K562 (cell line): ENCODE measurements around the gene PTGES3. TPM values are rescaled to one million over a fixed set of nuclear protein-coding genes. Genes with fewer than 3 reads are reported as not detected.

Source experiments
- ATAC-seq: fragments of 200-7000 bp; cut with Tn5 transposase; 3 replicates; pipeline ENCODE4 v1.9.1; 2020; ENCODE audit warnings: moderate library complexity
- BruUV-seq: library from RNA; stranded (reverse); fragments of 400-500 nt; replicated peaks from 2 replicates; lab custom pipeline; 2021; lab: Mats Ljungman, UMichigan
- CTCF ChIA-PET: fragments of 300-600 bp; formaldehyde crosslinking; extraction: SDS; loops from one replicate; lab custom pipeline; 2021; ENCODE audit warnings: low intra/inter-chr PET ratio; lab: Yijun Ruan, JAX
- POLR2A ChIA-PET: fragments of 300-600, 350-650 bp; sonication (Branson Sonifier 250); formaldehyde crosslinking; extraction: SDS; loops from one replicate; lab custom pipeline; 2021; ENCODE audit warnings: antibody characterized with exemption, inconsistent platforms; lab: Yijun Ruan, JAX
- DNase-seq, 4 experiments: peaks; one replicate each; pipeline versions ENCODE4 v3.0.0 to v3.0.0-alpha.2; 2011 to 2018; ENCODE audit warnings: low spot score in 3 of 4, mixed read lengths in 3 of 4; ENCODE audit errors: extremely low read depth in 1 of 4
- FAIRE-seq: peaks from 2 replicates; lab custom pipeline; 2011; peaks lifted over from hg19 to GRCh38; lab: Jason Lieb, UNC
- H2AFZ ChIP-seq: 2 replicates; pipeline ENCODE4 v1.6.0; 2011; ENCODE audit warnings: low read depth, low read length, control low read depth, inconsistent platforms
- H3K27ac ChIP-seq: fragments of 200-600 bp; 3 replicates; pipeline ENCODE4 v1.8.0; 2011; ENCODE audit warnings: low read depth, mild to moderate bottlenecking, control low read depth, inconsistent platforms, low read length, moderate library complexity, mixed read lengths; ENCODE audit errors: extremely low read depth
- H3K27me3 ChIP-seq, 2 experiments: fragments of 300-600 bp in 1 of 2; 2 replicates in 1 of 2; 3 replicates in 1 of 2; pipeline versions ENCODE4 v1.6.0 to v1.8.0; 2011; ENCODE audit warnings: inconsistent platforms in 2 of 2, low read length in 2 of 2, mild to moderate bottlenecking in 1 of 2, mixed read lengths in 1 of 2, moderate library complexity in 1 of 2; ENCODE audit not compliant: control insufficient read depth in 2 of 2, insufficient read depth in 2 of 2
- H3K36me3 ChIP-seq: fragments of 300-600 bp; 3 replicates; pipeline ENCODE4 v1.8.0; 2011; ENCODE audit warnings: mild to moderate bottlenecking, low read length, inconsistent platforms; ENCODE audit not compliant: control insufficient read depth, insufficient read depth
- H3K4me1 ChIP-seq, 2 experiments: fragments of 200-600 bp in 1 of 2; replicated peaks in 1 of 2; 2 replicates in 1 of 2; 3 replicates in 1 of 2; pipeline versions ENCODE4 v1.5.1 to v1.8.0; 2011; ENCODE audit warnings: inconsistent platforms in 2 of 2, low read length in 2 of 2, mild to moderate bottlenecking in 1 of 2, mixed read lengths in 1 of 2, moderate library complexity in 1 of 2; ENCODE audit not compliant: control insufficient read depth in 2 of 2, insufficient read depth in 2 of 2
- H3K4me2 ChIP-seq: 2 replicates; pipeline ENCODE4 v1.6.1; 2011; ENCODE audit warnings: low read length, control low read depth, inconsistent platforms, mixed read lengths; ENCODE audit not compliant: insufficient read depth
- H3K4me3 ChIP-seq: fragments of 200-600 bp; sonication (generic), shearing (Covaris generic); 2 replicates; pipeline ENCODE4 v1.5.1; 2016; ENCODE audit warnings: control low read depth, inconsistent platforms
- H3K79me2 ChIP-seq: fragments of 200-600 bp; 3 replicates; pipeline ENCODE4 v1.8.0; 2011; ENCODE audit warnings: low read length, inconsistent platforms; ENCODE audit not compliant: control insufficient read depth, insufficient read depth
- H3K9ac ChIP-seq, 2 experiments: 2 replicates each; pipeline versions ENCODE4 v1.6.0 to v1.6.1; 2011; ENCODE audit warnings: low read depth in 2 of 2, low read length in 2 of 2, control low read depth in 1 of 2, inconsistent platforms in 1 of 2, mild to moderate bottlenecking in 1 of 2, mixed read lengths in 1 of 2; ENCODE audit not compliant: insufficient read depth in 1 of 2
- H3K9me1 ChIP-seq: one replicate; pipeline ENCODE4 v1.6.0; 2011; ENCODE audit warnings: inconsistent platforms, mild to moderate bottlenecking, low read length, moderate library complexity; ENCODE audit not compliant: control insufficient read depth, insufficient read depth
- H3K9me3 ChIP-seq: replicated peaks from 2 replicates; pipeline ENCODE4 v1.5.1; 2011; ENCODE audit warnings: low read depth, low read length, inconsistent platforms; ENCODE audit not compliant: control insufficient read depth, insufficient read depth
- H4K20me1 ChIP-seq: replicated peaks from 2 replicates; pipeline ENCODE4 v1.6.1; 2011; ENCODE audit warnings: low read length, inconsistent platforms, mixed read lengths; ENCODE audit not compliant: control insufficient read depth, insufficient read depth
- ARID4B ChIP-seq: sonication (generic); formaldehyde crosslinking; IDR thresholded peaks from 2 replicates; pipeline ENCODE4 v1.8.0; 2022; ENCODE audit warnings: mild to moderate bottlenecking, missing genetic modification reagents
- CBX1 ChIP-seq: sonication (generic); IDR thresholded peaks from 2 replicates; pipeline ENCODE4 v1.6.1; 2016; ENCODE audit warnings: antibody characterized with exemption, low read depth, mild to moderate bottlenecking
- CTBP1 ChIP-seq: fragments of 450-650 bp; IDR thresholded peaks from 2 replicates; pipeline ENCODE4 v1.6.1; 2016; ENCODE audit warnings: borderline replicate concordance
- ELF1 ChIP-seq: fragments of 200-800 bp; sonication (Bioruptor generic); IDR thresholded peaks from 2 replicates; pipeline ENCODE4 v1.6.1; 2016; ENCODE audit warnings: missing genetic modification characterization, missing compliant biosample characterization
- EP300 ChIP-seq: IDR thresholded peaks from 2 replicates; pipeline ENCODE4 v1.6.1; 2012; ENCODE audit warnings: low read length, improper control_type of control experiment
- FIP1L1 ChIP-seq: fragments of 200-400 bp; formaldehyde crosslinking; IDR thresholded peaks from 2 replicates; pipeline ENCODE4 v1.6.1; 2018; ENCODE audit warnings: mild to moderate bottlenecking, low read depth, low read length; ENCODE audit not compliant: poor library complexity, severe bottlenecking
- FOXM1 ChIP-seq, 2 experiments: fragments of 450-650 bp in 1 of 2; sonication (generic) in 1 of 2; formaldehyde crosslinking in 1 of 2; IDR thresholded peaks; 2 replicates each; pipeline versions ENCODE4 v1.6.1 to v1.9.0; 2017 to 2022; ENCODE audit warnings: low read depth in 2 of 2, mild to moderate bottlenecking in 2 of 2, missing genetic modification reagents in 1 of 2, moderate library complexity in 1 of 2
- MAFK ChIP-seq: IDR thresholded peaks from 2 replicates; pipeline ENCODE4 v1.6.1; 2011; ENCODE audit warnings: low read length, improper control_type of control experiment
- NFIX ChIP-seq: fragments of 250-450 bp; sonication (Bioruptor Pico); IDR thresholded peaks from 2 replicates; pipeline ENCODE4 v1.4.0; 2020; ENCODE audit warnings: low read depth, mild to moderate bottlenecking, moderate library complexity
- NFYB ChIP-seq: IDR thresholded peaks from 2 replicates; pipeline ENCODE4 v1.6.1; 2011; ENCODE audit warnings: mild to moderate bottlenecking, moderate library complexity; ENCODE audit not compliant: insufficient read length; ENCODE audit errors: extremely low read depth
- NR4A1 ChIP-seq, 2 experiments: fragments of 250-450 bp in 1 of 2; fragments of 450-650 bp in 1 of 2; sonication (Bioruptor Pico) in 1 of 2; IDR thresholded peaks; 2 replicates each; pipeline versions ENCODE4 v1.4.0 to v1.6.1; 2016 to 2020; ENCODE audit warnings: mild to moderate bottlenecking in 2 of 2, missing compliant biosample characterization in 1 of 2, missing genetic modification characterization in 1 of 2, moderate library complexity in 1 of 2
- RBM34 ChIP-seq: fragments of 200-400 bp; formaldehyde crosslinking; IDR thresholded peaks from 2 replicates; pipeline ENCODE4 v1.6.1; 2018; ENCODE audit warnings: low read length, borderline replicate concordance; ENCODE audit not compliant: insufficient read depth
- TAF9B ChIP-seq: fragments of 450-650 bp; IDR thresholded peaks from 2 replicates; pipeline ENCODE4 v1.6.1; 2018; ENCODE audit warnings: mild to moderate bottlenecking; ENCODE audit not compliant: partially characterized antibody
- USF1 ChIP-seq: sonication (generic); formaldehyde crosslinking; IDR thresholded peaks from 2 replicates; pipeline ENCODE4 v1.9.0; 2022; ENCODE audit warnings: mild to moderate bottlenecking, missing genetic modification reagents
- whole genome bisulfite sequencing: fragments of 100-300 bp; shearing (Covaris generic); methylation state at CpG from one replicate; pipeline ENCODE4 v1.1.6; 2016; ENCODE audit warnings: low coverage, mixed read lengths; ENCODE audit not compliant: insufficient coverage; ENCODE audit errors: missing lambda C conversion rate; 5-methylcytosine and 5-hydroxymethylcytosine counted together
- in situ Hi-C: fragments of 300-500 bp; cut with MboI; formaldehyde crosslinking; loops from 4 replicates; pipeline ENCODE4 v1.15.0; 2018; ENCODE audit warnings: inconsistent platforms, mixed read lengths
- intact Hi-C: fragments of 100-400 bp; cut with micrococcal nuclease; formaldehyde crosslinking; loops from 2 replicates; pipeline ENCODE4 v1.14.2; 2022
- polyA plus RNA-seq, 8 experiments: library from polyadenylated mRNA; depleted of rRNA in 4 of 8; stranded (reverse) in 5 of 8; unstranded in 3 of 8; fragments of >200 nt; fragmentation: Nextera tagmentation in 2 of 8; fragmentation: Illumina TruSeq in 1 of 8; extraction: Ambion mirVana in 2 of 8; extraction: Trizol in 1 of 8; gene quantifications; 2 replicates each; pipeline versions ENCODE4 v1.2.1 to v1.2.3, GENCODE V29; 2011 to 2014; ENCODE audit warnings: inconsistent platforms in 1 of 8, missing spikeins in 1 of 8
- total RNA-seq, 7 experiments: library from RNA; depleted of rRNA in 6 of 7; stranded (reverse); fragments of >200 nt in 6 of 7; fragmentation: Illumina TruSeq in 2 of 7; extraction: Trizol in 2 of 7; gene quantifications; 2 replicates each; pipeline versions ENCODE4 v1.2.1 to v1.2.3, GENCODE V29; 2011 to 2021; ENCODE audit warnings: low replicate concordance in 1 of 7

Gene PTGES3
- total and polyA plus RNA-seq, 9 of the 15 experiments (the other 6 are each of a cell fraction or from before 2014, with no cell fraction given): 163 to 501 (median 213) TPM

- peak within 1 kb of the TSS; percentile 96 for H3K27ac ChIP-seq
- intact Hi-C loops: no loop called here
- H3K36me3 ChIP-seq: peaks cover 43% of the 10 kb centered on the region
- peak; percentile 90 to 99 (median 96) for DNase-seq
- in situ Hi-C loops: loop anchor here (10.0 kb wide), 1 partner anchor 79 kb away; the partner anchor contains the start of gene NACA
- peak within 1 kb of the TSS; percentile 98 to 99 for H3K9ac ChIP-seq
- WGBS: under 1% methylated on average over 37 of the region's 39 CpGs
- BruUV-seq: no TSS peak
- peaks cover 23% of the 10 kb centered on the region for H4K20me1 ChIP-seq
- ATAC-seq: peak; percentile 98
- no peaks in the 10 kb centered on the region for H3K9me3 ChIP-seq
- ChIA-PET POLR2A (interaction anchor here (0.6 to 2.7 kb wide), 22 partner anchors 9 to 594 kb away, joined by 3 to 42 read pairs (median 4); partner anchors contain the start of genes NACA and PTGES3), CTCF (no interaction called here)
- peak within 1 kb of the TSS; percentile 98 for H3K4me2 ChIP-seq
- H3K4me3 ChIP-seq: peak within 1 kb of the TSS; percentile 81
- H3K79me2 ChIP-seq: peaks cover 48% of the 10 kb centered on the region
- H3K4me1 ChIP-seq: peaks cover 4 to 19% of the 10 kb centered on the region in 2 experiments
- H2AFZ ChIP-seq: peak within 1 kb of the TSS; percentile 83
- FAIRE-seq: peak; percentile 99
- H3K9me1 ChIP-seq: no peaks in the 10 kb centered on the region
- no peaks in the 10 kb centered on the region for H3K27me3 ChIP-seq
- TF ChIP-seq EP300 (peak; percentile 14; the same call in 1 of the 2 replicates), CBX1 (peak; percentile 92; the same call in 1 of the 2 replicates), MAFK (0 out of 2 replicates have a peak, but pooled peaks have one; percentile 36), FIP1L1 (no peak), FOXM1 (IDR thresholded peaks at IDR 0.05; ENCODE audit: low read depth) (peak; percentile 89), FOXM1 (CRISPR knock-in tag; IDR thresholded peaks at IDR 0.05; ENCODE audit: low read depth) (no peak; the same call in 1 of the 2 replicates), NFYB (peak; percentile 93), TAF9B (peak; percentile 97), ELF1 (tag) (peak; percentile 52; the same call in 1 of the 2 replicates), ARID4B (CRISPR knock-in tag) (peak; percentile 94), NFIX (CRISPR knock-in tag) (no peak), USF1 (CRISPR knock-in tag) (no peak), NR4A1 (CRISPR knock-in tag; IDR thresholded peaks at IDR 0.05) (no peak), NR4A1 (tag; IDR thresholded peaks at IDR 0.05) (peak; percentile 45; the same call in 1 of the 2 replicates), CTBP1 (no peak; the same call in 1 of the 2 replicates), RBM34 (no peak)
These were observed 42.2 kb downstream of the PTGES3 start, which contains the start of gene ATP5F1B for GRCh38 chr12:56645717-56646446. Gene ATP5F1B, minus strand, starts transcription at chr12:56645984. Its CDS starts 21 bp downstream, at chr12:56645963.
